ENCODE data around the gene TTC7B. TPM values are rescaled to one million over a fixed set of nuclear protein-coding genes. Genes with fewer than 3 reads are reported as not detected.

TTC7B gene
- total and polyA plus RNA-seq, 2 of the 13 experiments (the other 11 are each of a cell fraction or from before 2014, with no cell fraction given): 1.3 to 3.2 TPM

- TF ChIP-seq CENPBD1 (CRISPR knock-in tag; IDR thresholded peaks at IDR 0.05; ENCODE audit: borderline replicate concordance, low read depth): no peak
Measured at GRCh38 chr14:90665321-90666000, 150.8 kb downstream of the TTC7B start (continued).

- Histone ChIP-seq H3K27ac (ENCODE audit: extremely low read length, insufficient read depth, low read length) (no peak overlapping the region), H3K9ac (ENCODE audit: insufficient read depth, low read depth, low read length) (no peak overlapping the region), H3K27me3 (ENCODE audit: control insufficient read depth in 1 of 2, insufficient read depth in 2 of 2, low read length in 2 of 2) (no peaks in the 10 kb centered on the region), H3K4me3 (replicated peaks in 1 of 3; ENCODE audit: insufficient read depth in 1 of 3, low read depth in 2 of 3, low read length in 3 of 3) (no peak overlapping the region), H3K4me1 (ENCODE audit: insufficient read depth, low read length) (no peaks in the 10 kb centered on the region), H4K20me1 (ENCODE audit: insufficient read depth, low read length) (no peaks in the 10 kb centered on the region), H3K9me3 (ENCODE audit: low read length) (no peaks in the 10 kb centered on the region), H3K36me3 (replicated peaks in 1 of 2; ENCODE audit: control insufficient read depth in 1 of 2, insufficient read depth in 2 of 2, low read length in 2 of 2) (no peaks in the 10 kb centered on the region), H3K4me2 (ENCODE audit: low read depth, low read length) (no peak overlapping the region), H3K79me2 (ENCODE audit: insufficient read depth, low read length) (no peaks in the 10 kb centered on the region), H2AFZ (ENCODE audit: low read length) (no peak overlapping the region)
- ATAC-seq (no peak), DNase-seq (ENCODE audit: low spot score) (no peak), FAIRE-seq (no peak)
- ChIA-PET POLR2A (no interaction called here), CTCF (ENCODE audit: low intra/inter-chr PET ratio, low total read pairs) (no interaction called here)
- in situ Hi-C loops (cut with HindIII; ENCODE audit: extremely low pct_ligation_motif_present, low pct_unique_long_range_greater_than_20kb) (no loop called here), intact Hi-C loops (cut with micrococcal nuclease; ENCODE audit: unreplicated experiment) (no loop called here)
- WGBS (ENCODE audit: low lambda C conversion rate): 24% methylated on average over 1 of the region's 1 CpG
- BruUV-seq (replicated peaks): no TSS peak
- no peak for TF ChIP-seq CAMTA2 (CRISPR knock-in tag; IDR thresholded peaks at IDR 0.05; ENCODE audit: borderline replicate concordance)
- TF ChIP-seq ZBTB7B (CRISPR knock-in tag; IDR thresholded peaks at IDR 0.05): no peak
- TF ChIP-seq ZNF253 (CRISPR knock-in tag; IDR thresholded peaks at IDR 0.05; ENCODE audit: borderline replicate concordance): no peak
- no peak for TF ChIP-seq FOXK2 (IDR thresholded peaks at IDR 0.05)
- no peak for TF ChIP-seq KLF12 (CRISPR knock-in tag; IDR thresholded peaks at IDR 0.05; ENCODE audit: borderline replicate concordance)
- TF ChIP-seq ZNF251 (CRISPR knock-in tag; IDR thresholded peaks at IDR 0.05): no peak
- no peak for TF ChIP-seq CREB3 (CRISPR knock-in tag; IDR thresholded peaks at IDR 0.05)
- TF ChIP-seq ZSCAN21 (CRISPR knock-in tag; IDR thresholded peaks at IDR 0.05; ENCODE audit: borderline replicate concordance): no peak
- TF ChIP-seq RBM22 (optimal IDR thresholded peaks at IDR 0.05; ENCODE audit: low read length): no peak
- no peak for TF ChIP-seq ZNF362 (CRISPR knock-in tag; IDR thresholded peaks at IDR 0.05; ENCODE audit: borderline replicate concordance)
- TF ChIP-seq MIXL1 (CRISPR knock-in tag; IDR thresholded peaks at IDR 0.05): no peak
- TF ChIP-seq ZBTB46 (CRISPR knock-in tag; IDR thresholded peaks at IDR 0.05; ENCODE audit: borderline replicate concordance): no peak
- TF ChIP-seq USF2 (IDR thresholded peaks at IDR 0.05; ENCODE audit: low read depth, low read length): no peak
- TF ChIP-seq USF2 (CRISPR knock-in tag; IDR thresholded peaks at IDR 0.05; ENCODE audit: borderline replicate concordance): no peak
- TF ChIP-seq KLF9 (CRISPR knock-in tag; IDR thresholded peaks at IDR 0.05; ENCODE audit: low read depth): no peak
Measured at GRCh38 chr14:90664911-90665310, 151.3 kb downstream of the TTC7B start.
